GM12892 (cell line): Measurements from ENCODE around the gene DNAJC13.

Experiments used
- POLR2A ChIP-seq: IDR thresholded peaks from 2 replicates; pipeline ENCODE4 v1.6.1; 2011; ENCODE audit warnings: low read depth, low read length, control low read depth
- POLR2AphosphoS5 ChIP-seq: IDR thresholded peaks from 2 replicates; pipeline ENCODE4 v1.6.1; 2011; ENCODE audit warnings: low read depth, low read length, control low read depth

DNA sequence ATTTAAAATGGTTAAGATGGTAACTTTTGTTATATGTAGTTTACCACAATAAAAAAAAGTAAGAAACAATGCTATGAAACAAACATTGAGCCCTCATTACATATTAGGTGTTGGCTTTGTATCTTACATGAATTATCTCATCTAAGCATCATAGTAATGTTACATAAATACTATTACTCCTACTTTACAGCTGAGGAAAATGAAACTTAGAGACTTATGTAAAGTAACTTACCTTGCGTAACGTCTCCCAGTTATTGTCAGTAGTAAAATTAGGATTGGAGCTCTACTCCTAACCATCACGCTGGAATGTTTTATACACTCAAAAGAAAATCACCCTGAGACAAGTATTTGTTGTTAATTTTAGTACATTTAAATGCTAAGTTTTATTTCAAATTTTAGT is 42.2 kb downstream of the DNAJC13 start:
- TF ChIP-seq POLR2AphosphoS5 (no peak), POLR2A (no peak)
